GM13977 (cell line): ENCODE measurements around the gene VPS13D.

ENCODE experiments used
- DNase-seq: peaks from one replicate; pipeline ENCODE4 v3.0.0; 2012; ENCODE audit warnings: low spot score
- in situ Hi-C: fragments of 300-500 bp; cut with MboI; formaldehyde crosslinking; loops from one replicate; pipeline ENCODE4 v1.12.0; 2022; ENCODE audit warnings: low sequenced_read_pairs, low pct_unique_long_range_greater_than_20kb, mixed read lengths, inconsistent platforms; ENCODE audit not compliant: unreplicated experiment
- TF ChIP-seq, protein P1 (sequence below): IDR thresholded peaks from 2 replicates; pipeline ENCODE4 v1.5.1; 2012; ENCODE audit warnings: mild to moderate bottlenecking, control low read depth; ENCODE audit not compliant: insufficient read depth; ENCODE audit errors: extremely low read depth, missing control alignments

VPS13D gene

DNA sequence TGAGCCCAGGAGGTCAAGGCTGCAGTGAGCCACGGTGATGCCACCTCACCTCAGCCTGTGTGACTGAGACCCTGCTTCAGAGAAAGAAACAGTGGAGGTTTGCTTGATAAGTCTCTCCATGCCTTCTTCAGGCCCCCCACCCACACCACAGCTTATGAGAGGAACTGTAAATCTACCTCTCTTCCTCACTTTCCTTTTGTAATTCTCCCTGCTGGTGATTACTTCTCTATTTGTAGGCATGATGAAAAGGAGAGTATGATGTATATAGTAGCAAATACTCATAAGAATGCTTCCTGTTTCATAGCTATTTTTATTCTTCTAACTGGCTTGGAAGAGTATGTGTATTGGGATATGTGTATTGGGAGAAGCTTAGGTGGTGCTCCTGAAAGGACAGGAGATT, 186.3 kb downstream of the VPS13D start:
- TF ChIP-seq, protein P1, sequence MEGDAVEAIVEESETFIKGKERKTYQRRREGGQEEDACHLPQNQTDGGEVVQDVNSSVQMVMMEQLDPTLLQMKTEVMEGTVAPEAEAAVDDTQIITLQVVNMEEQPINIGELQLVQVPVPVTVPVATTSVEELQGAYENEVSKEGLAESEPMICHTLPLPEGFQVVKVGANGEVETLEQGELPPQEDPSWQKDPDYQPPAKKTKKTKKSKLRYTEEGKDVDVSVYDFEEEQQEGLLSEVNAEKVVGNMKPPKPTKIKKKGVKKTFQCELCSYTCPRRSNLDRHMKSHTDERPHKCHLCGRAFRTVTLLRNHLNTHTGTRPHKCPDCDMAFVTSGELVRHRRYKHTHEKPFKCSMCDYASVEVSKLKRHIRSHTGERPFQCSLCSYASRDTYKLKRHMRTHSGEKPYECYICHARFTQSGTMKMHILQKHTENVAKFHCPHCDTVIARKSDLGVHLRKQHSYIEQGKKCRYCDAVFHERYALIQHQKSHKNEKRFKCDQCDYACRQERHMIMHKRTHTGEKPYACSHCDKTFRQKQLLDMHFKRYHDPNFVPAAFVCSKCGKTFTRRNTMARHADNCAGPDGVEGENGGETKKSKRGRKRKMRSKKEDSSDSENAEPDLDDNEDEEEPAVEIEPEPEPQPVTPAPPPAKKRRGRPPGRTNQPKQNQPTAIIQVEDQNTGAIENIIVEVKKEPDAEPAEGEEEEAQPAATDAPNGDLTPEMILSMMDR: no peak
- DNase-seq: no peak
- in situ Hi-C loops: no loop called here

DNA sequence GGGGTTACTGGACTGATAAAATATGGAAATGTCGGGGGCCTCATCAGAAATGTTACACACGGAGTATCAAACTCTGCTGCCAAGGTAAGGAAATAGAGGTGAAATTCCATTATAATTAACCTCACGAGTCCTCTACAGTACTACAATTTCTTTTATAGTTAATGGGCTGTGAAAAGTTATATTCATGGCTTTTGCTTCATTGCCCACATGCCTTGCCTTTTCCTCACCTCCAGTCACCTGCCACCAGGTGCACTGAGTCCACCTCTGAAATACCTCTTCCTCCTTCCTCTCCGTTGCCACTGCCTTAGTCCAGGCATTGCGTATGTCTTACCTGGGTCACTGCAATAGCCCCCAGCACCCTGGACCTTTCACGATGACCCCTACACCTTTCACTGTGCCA, 186.9 kb downstream of the VPS13D start:
- no peak for DNase-seq
- in situ Hi-C loops: no loop called here
- TF ChIP-seq, protein P1: no peak

GRCh38 chr1:12417389-12417788, 187.6 kb downstream of the VPS13D start:
- DNase-seq: no peak
- TF ChIP-seq, protein P1: no peak
- in situ Hi-C loops: no loop called here

DNA sequence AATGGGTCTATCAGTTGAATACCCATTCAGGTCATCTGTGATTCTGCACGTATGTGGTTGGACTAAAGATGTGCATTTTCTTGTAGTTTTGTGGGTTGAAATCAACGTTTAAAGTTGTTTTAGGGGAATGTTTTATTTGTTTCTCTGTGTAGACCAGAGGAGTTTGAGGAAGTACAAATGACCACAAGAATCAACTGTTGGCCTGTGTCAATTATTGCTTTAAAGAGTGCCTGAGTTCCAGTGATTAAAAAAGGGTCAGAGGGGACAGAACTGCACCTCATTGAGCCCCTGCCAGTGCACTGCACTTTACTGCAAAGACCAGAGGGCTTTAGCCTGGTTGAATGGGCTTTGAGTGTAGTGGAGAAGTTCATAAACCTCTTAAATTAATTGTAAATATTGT, 190.3 kb downstream of the VPS13D start:
- in situ Hi-C loops: no loop called here
- no peak for DNase-seq
- TF ChIP-seq, protein P1: no peak

- TF ChIP-seq, protein P1: no peak
- DNase-seq: no peak
- in situ Hi-C loops: no loop called here
Observed at GRCh38 chr1:12422488-12422887, 192.7 kb downstream of the VPS13D start.

DNA sequence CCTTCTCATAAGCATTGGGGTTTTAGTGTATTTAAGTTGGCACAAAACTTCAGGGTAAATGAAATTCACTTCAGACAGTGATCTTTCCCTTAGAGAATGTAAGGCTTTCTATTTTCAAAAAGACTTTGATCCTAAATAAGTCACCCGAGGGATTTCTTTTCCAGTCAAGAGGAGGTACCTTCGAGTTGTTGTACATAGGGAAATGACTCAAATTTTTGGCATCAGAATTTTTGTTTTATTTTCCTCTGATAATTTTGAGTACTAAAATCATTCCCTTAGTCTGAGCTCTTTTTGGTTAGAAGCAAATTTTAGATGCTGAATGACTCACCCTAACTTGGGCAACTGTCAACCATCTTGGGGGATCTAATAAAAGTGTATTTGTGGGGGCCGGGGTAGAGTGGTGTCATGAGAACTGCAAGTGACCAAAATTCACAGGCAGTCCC, 194.3 kb downstream of the VPS13D start:
- TF ChIP-seq, protein P1: no peak

DNA sequence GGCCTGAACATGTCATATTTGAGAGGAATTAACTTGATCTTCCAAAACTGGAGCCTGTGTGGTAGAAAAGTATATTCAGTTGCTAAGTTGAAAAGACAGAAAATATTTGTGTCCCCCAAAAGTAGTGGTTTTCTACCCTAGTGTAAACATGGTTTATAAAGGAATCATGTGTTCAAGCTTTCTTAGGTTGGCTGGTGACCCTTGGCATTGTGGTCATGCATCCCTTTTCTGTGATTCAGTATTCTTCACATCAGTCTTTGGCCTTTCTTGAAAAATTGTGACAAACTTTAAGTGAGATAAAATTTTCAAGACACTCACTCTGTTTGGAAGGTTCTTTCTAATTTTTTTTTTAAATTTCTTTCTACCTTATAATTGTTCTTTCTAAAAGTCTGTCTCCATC, 195.0 kb downstream of the VPS13D start:
- DNase-seq: no peak
- in situ Hi-C loops: no loop called here
- TF ChIP-seq, protein P1: no peak

More for the DNA sequence above, 194.3 kb downstream of the VPS13D start:
- in situ Hi-C loops: no loop called here
- DNase-seq: no peak
